GM18502 (cell line): ENCODE results near the gene LSM5.

ENCODE experiments used
- ATAC-seq: cut with Tn5 transposase; IDR thresholded peaks from one replicate; pipeline ENCODE4 v1.9.1; 2021; ENCODE audit warnings: mild to moderate bottlenecking; ENCODE audit not compliant: unreplicated experiment, poor library complexity

The LSM5 gene

DNA sequence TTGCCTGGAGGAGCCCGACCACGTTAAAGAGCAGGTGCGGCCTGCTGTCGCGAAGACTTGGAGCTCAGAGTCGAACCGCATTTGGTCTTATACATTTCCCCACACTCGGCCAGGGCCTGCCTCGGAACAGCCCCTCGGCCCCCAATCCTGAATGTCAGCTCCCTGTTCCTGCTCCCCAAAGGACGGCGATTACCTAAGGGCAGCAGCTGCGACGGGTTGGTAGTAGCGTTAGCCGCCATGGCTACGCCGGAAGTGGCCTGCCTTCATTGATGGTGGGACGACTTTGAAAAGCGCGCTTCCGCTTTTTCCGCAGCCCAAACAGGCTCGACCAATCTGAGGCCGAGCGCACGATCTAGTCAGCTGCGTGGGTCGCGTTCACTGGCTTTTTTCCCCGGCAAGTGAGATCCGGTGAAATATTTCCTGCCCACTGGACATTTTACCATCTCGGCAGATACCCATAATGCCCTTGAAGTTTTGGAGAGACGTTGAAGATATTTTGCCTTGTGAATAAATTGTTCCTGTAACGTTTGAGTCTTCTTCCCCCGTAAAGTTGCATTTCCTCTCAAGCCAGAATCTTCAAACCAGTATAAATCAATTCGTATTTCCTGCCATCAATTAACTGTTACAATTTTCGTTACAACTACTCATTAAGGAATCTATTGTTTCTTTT, at the start of gene LSM5:
Gene LSM5 (minus strand): TSS at position 254 of the 670 bp plus-strand sequence. CDS start 15 bp downstream, at position 239.
- ATAC-seq: peak; percentile 90

DNA sequence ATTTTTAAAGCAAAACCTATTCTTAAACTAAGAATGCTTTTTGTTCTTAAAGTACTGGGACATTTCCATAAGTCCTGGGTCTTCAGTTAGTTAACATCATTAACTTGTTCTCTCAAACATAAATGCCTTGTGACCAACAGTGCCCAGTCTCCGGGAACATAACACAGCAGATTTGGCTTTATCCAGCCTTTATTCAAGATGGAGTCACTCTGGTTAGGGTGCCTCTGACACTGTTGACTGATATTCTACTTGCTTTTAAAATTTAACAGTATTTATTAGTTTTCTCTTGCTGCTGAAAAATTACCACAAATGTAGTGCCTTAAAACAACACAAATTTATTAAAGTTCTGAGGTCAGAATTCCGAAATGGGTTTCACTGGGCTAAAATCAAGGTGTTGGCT, 49.2 kb upstream of the LSM5 start:
- no peak for ATAC-seq

DNA sequence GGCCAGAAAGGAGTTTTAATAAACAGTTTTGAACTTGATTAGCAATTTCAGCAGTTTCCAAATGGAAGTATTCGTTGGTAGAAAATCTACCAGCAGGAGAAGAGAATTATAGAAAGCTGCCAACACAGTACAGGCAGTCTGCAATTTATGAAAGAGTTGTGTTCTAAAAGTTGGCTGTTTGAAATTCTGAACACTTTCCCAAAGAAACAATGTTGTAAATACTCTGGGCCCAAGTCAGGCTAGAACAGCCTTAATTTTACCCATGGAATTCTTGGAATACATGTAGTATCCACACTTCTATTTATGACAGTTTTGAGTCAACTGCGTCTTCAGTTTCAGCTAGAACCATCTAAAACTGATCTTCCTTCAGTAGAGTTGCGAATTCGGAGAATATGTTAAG, 47.6 kb upstream of the LSM5 start:
- no peak for ATAC-seq

DNA sequence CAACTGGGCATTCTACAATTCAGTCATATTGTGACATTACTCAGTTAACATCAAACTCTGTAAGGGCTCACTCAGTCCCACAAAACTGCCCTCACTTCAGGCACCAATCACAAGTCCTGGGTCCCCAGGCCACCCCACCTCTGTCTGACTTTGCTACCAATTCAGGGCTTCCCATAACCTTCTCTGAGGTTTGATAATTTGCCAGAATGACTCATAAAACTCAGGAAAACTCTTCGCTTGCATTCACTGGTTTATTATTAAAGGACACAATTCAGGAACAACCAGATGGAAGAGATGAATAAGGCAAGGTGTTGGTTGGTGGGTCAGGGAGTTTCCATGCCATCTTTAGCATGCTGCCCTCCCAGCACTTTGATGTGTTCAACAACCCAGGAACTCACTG, 46.4 kb upstream of the LSM5 start:
- ATAC-seq: no peak

DNA sequence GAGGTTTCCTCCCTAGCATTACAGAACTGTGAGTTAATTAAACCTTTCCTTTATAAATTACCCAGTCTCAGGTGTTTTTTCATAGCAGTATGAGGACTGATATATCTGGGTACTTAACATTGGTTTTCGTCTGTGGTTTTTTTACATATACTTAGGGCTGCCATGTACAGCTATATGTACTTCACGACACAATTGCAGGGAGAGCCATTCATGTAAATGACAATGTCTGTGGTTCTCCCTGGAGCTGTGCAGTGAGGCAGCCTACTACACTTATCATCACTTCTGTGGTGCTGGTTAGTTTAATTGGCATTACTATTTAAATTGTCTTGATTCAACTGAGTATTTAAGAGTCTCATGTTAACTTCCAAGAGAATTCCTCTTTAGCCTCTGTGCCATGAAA, 45.8 kb upstream of the LSM5 start:
- no peak for ATAC-seq

DNA sequence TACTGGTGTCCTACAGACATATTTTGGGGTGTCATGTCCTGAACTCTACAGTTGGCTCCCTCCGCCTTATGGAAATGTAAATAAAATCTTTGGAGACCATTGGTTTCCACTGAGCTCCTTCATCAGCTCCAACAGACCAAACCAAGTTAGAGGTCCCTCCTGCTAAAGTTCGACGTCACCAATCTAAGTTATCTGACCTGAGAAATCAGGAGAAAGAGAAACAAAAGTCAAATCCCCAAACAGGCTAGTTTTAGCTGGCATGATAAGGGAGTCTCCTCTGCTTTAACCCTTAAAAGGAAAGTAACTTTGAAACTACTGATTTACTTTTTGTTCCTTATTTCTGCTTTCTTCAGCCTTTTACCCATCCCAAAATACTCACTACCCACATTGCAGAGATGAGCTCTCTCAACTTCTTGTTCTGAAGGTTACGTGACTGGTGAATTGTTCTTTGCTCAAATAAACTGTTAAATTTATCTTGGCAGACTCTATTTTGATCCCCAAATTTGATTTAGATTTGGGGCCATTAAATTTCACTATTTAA, 45.1 kb upstream of the LSM5 start:
- ATAC-seq: no peak

DNA sequence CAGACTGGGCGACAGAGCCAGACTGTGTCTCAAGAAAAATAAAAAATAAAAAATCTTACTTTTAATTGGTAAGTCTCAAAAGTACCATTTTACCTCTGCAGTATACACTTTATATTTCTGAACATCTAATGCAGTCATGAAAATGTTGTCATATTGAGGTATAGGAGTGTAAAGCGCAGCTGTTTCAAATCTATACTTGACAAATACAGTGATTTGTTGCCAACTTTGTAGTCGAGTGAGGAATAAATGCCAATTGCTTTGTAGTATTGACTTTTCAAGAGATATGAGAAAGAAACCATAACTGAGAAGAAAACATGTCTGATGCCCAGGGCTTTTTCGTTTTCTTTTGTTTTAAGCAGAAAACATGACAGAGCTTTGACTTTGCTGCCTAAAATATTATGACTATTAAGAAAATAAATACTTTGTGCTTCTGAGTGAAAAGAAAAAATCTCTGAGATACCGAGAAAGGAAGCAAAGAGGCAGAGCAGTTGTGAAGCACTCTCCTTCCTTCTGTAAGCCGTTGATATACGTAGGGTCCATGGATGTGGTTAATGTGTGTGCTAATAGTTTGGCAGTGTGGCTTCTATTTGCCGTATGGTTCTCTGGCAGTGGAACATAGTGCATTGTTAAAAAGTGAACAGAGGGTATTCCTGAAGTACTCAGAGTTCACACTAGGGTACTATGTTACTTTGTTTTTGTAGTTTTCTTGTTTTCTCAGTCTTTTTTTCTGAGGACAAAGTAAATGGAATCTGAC, 43.3 kb upstream of the LSM5 start:
- ATAC-seq: no peak

DNA sequence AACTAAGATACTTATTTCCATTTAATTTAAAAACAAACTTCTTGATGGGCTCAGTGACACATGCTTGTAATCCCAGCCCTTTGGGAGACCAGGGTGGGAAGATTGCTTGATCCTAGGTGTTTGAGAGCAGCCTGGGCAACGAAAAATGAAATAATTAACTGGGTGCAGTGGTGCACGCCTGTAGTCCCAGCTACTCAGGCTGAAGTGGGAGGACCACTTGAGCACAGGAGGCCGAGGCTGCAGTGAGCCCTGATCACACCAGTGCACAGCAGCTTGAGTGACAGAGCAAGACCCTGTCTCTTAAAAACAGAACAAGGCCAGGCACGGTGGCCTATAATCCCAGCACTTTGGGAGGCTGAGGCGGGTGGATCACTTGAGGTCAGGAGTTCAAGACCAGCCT, 42.5 kb upstream of the LSM5 start:
- no peak for ATAC-seq

DNA sequence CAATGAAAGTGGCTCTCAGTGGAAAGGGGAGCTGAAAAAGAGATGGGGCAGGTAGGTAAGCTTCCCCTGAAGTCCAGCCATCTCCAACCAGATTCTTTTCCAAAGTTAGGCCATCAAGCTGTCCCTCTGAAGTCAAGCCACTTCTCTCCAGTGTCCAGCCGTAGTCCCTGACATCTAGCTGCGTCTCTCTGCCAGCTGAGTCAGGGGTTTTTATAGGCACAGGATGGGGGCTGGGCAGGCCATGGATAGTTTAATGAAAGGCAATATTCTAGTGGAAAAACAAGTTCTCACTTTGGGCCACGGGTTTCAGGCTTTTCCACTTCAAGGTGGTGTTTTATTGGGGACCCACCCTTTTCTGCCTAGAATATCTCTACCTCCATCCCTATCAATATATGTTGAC, 41.9 kb upstream of the LSM5 start:
- no peak for ATAC-seq

DNA sequence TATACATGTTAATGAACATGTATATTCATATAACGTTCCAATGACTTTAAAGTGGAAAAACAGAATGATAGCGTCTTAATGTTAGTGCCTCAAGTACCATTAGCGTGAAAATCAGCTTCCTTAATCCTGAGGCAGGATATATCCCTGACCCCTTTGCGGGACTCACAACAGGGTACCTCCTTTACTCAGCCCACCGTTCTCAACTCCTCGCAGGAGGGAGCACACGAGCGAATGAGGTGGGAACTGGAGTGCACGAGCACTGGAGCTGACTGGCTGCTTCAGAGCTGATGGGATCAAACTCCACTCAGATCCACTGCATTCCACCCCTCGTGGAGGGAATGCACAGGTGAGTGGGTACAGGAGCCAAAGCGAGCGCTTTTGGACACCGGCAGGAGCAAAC, 41.2 kb upstream of the LSM5 start:
- ATAC-seq: no peak

DNA sequence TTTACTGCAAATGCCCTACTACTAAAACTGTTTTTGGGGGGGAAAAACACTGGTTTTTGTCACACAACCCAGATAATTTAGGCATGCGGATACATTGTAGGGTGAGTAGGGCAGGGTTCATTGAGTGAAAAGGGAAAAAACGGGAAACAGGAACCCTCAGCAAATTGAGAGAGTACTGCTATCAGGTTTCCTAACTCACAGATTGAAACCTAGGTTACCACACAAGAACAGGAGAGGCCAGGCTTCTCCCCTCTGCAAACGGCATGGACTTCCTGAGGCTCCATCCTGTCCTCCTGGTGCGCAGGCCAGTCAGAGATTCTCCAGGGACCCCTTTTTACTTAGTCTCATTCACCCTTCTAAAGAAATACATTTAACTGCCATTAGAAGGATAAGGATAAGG, 35.7 kb upstream of the LSM5 start:
- ATAC-seq: no peak

DNA sequence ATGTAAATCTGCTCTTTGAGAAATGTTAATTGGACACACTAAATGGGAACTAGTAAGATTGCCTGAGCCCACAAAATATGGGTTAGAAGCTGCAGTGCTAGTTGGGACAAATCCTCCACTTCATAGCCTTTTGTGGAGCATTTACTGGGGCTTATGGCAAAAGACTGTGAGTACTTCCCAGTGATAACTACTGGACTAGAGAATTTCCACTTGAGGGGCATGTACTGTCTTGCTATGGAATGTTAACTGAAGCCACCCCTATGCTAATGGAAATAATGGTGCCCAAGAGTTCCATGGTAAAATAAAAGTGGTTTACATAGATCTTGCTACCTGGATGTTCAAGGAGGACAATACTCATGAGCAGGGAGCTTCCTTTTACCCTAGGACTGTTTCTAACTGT, 34.5 kb upstream of the LSM5 start:
- no peak for ATAC-seq

DNA sequence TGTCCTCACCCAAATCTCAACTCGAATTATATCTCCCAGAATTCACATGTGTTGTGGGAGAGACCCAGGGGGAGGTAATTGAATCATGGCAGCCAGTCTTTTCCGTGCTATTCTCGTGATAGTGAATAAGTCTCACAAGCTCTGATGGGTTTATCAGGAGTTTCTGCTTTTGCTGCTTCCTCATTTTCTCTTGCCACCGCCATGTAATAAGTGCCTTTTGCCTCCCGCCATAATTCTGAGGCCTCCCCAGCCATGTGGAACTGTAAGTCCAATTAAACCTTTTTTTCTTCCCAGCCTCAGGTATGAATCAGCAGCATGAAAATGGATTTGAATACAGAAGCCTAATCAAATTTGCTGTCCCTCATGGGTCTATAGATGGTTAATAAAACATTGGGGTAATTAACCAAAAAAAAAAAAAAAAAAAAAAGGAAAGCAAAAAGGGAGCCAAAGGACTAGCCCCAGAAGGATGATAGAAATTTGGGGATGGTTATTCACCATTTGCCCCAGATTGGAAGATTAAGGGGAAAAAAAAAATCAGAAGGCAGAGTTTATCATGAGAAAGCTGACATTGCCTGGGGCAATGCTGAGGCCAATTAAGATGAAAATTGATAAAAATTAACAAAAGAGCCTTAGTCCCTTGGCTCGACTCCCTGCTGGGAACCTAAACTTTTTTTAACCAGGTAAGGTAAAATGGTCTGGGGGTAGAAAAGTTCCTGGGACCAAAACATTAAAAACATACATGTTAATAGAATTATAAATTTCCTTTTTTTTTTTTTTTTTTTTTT, 32.8 kb upstream of the LSM5 start:
- ATAC-seq: no peak

DNA sequence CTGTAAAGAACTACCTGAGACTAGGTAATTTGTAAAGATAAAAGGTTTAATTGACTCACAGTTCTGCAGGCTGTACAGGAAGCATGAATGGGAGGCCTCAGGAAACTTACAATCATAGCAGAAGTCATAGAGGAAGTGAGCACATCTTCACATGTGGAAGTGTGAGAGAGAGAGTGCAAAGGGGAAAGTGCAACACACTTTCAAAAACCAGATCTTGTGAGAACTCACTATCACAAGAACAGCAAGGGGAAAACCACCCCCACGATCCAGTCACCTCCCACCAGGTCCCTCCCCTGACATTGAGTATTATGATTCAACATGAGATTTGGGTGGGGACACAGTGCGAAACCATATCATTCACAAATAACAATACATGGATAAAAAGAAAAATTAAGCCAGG, 29.6 kb upstream of the LSM5 start:
- ATAC-seq: no peak

DNA sequence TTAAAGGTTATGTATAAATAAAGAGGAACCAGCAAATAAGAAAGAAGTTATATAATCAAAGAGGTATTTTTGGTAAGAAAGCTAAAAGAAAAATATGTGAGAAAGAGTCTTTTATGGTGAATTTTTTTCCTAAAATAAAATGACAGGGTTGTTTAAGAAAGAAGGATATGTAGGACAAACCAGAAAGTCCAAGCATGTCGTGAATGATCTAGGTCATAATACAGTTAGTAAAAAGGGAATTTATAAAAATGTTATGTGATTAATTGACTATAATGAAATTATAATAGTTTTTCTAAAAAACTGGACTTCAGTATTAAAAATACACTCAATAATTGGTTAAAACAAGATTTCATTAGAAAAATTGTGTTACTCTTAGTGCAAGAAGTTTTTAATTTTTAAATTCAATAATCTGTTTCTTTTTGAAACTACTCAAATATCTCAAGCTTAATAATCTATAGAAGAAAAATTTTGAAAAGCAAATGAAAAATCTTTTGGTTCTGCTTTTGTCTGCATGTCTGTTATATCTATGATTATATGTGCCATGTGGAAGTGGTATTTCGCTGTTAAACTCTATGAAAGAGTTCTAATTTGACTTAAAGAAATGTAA, 28.5 kb upstream of the LSM5 start:
- no peak for ATAC-seq

DNA sequence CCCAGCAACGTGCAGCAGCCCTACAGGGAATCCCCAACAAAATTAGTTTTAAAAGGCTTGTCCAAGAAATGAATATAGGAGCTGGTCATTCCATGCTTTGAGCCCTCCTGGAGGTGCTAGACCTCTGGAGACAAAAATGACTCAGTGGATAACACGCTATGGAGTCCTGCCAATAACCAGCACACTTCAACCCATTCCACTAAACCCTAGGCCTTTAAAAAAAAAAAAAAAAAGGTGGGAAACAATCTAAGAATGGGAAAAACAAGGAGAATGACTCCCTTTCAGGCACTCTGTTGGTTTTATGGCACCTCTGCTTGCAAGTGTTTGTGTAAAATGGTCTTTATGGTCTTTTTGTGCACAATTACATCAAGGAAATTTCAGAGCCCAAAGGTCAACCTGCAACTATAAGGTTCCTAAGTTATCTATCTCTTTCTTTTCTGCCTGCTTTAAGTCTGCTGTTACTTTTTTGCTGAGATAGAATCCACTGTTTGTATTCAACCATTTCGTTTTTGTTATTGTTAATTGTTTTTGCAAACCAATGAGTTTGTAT, 26.4 kb upstream of the LSM5 start:
- no peak for ATAC-seq

DNA sequence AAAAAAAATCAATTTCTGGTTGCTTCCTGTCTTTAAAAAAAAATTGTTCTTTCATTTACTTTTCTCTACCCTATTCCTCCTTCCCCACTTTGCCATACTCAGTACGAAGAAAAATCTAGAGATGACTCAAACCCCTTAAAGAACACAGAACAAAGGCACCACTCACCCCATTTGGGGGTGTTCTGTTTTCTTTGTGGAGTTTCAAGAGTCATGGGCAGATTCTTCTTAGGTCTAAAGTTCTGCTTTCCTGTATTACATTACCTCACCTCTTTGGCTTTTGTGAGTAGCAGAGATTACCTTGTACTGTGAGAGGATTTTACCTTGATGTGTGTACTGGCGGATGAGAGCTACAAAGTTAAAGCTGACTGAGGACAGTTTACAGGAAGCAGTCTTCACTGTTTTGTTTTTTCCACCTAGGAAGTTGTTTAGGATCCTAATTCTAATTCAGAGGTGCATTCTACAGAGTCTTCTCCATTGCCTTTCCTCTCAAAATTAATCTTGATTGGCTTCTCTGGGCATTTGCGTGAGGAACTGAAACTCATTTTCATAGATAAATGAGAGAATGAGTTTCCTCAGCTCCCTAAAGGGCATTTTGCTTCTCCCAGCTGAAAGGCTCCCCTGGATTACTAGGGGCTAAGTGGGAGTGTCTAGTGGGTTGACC, 25.8 kb upstream of the LSM5 start:
- ATAC-seq: peak; percentile 95

DNA sequence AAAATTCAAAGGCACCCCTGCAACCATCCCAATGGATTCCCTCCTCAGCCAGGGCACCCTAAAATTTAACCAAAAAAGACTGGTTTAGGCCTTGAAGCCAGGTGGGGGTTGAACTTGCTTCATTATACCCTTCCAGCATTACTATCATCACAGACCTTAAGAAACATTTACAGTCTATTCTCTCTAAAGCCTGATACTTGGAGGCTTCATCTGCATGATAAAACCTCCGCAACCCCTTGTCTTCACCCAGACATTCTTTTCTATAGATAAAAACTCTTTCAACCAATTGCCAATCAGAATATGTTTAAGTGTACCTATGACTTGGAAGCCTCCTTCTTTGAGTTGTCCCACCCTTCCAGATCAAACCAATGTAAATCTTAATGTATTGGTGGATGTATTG, 23.0 kb upstream of the LSM5 start:
- ATAC-seq: no peak

DNA sequence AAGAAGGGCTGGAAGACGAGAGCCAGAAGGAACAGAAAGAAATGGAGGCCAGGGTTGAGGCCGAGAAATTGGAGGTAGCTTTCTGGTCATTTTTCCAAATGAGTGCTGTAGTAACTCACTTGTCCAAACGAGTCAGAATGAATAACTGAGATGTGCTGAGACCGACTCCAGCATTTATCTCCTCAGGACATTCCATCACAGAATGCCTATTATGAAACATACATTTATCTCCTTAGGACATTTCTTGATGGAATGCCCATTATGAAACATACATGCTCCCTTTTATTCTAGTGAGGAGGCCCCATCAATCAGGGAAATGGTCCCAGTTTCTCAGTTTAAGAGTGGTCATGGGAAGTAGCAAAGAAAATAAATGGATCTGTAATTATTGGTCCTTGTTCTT, 21.6 kb upstream of the LSM5 start:
- ATAC-seq: no peak

DNA sequence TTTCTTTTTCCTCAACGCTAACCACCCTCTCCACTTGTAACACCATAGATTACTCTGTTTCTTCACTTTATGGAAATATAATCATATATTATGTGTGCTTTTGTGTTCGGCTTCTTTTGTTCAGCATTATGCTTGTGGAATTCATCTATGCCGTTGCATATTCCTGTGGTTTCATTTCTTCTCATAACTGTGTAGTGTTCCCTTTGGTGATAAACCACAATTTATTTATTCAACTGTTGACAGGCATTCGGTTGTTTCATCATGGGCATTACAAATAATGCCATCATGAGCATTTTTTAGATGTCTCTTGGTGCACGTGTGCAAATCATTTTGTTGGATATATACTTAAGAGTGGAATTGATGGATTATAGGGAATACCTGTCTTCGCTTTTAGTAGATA, 17.2 kb upstream of the LSM5 start:
- ATAC-seq: no peak
